Stimulated activated naive B cell treated with anti-CD40 and anti-IgM and Interleukin-4, amounts not matched to agents 10 μg/mL and 1 μg/mL and 100 μg/mL, for 72 hours (primary cell): ENCODE measurements around the gene PPP1R11.

Experiments
- ATAC-seq, 2 donors: fragments of 150-1000 bp; cut with Tn5 transposase; replicated peaks; 2 replicates each; pipeline ENCODE4 v1.10.0; 2021; ENCODE audit warnings: moderate library complexity in 1 of 2
- DNase-seq: peaks from one replicate; pipeline ENCODE4 v3.0.0; 2021
- H3K27ac Mint-ChIP-seq: one replicate; pipeline ENCODE4 v1.8.0; 2022; ENCODE audit warnings: mild to moderate bottlenecking, mixed read lengths
- H3K27me3 Mint-ChIP-seq, 2 donors: one replicate each; pipeline ENCODE4 v1.8.0; 2022; ENCODE audit warnings: mixed read lengths in 2 of 2
- H3K36me3 Mint-ChIP-seq, 2 donors: one replicate each; pipeline ENCODE4 v1.8.0; 2022; ENCODE audit warnings: mixed read lengths in 2 of 2, mild to moderate bottlenecking in 1 of 2
- H3K4me1 Mint-ChIP-seq, 2 donors: one replicate each; pipeline ENCODE4 v1.8.0; 2022; ENCODE audit warnings: mixed read lengths in 2 of 2, mild to moderate bottlenecking in 1 of 2
- H3K4me3 Mint-ChIP-seq, 2 donors: one replicate each; pipeline ENCODE4 v1.8.0; 2022; ENCODE audit warnings: mild to moderate bottlenecking in 2 of 2, mixed read lengths in 2 of 2, moderate library complexity in 1 of 2
- H3K9me3 Mint-ChIP-seq, 2 donors: one replicate each; pipeline ENCODE4 v1.8.0; 2022; ENCODE audit warnings: mixed read lengths in 2 of 2, mild to moderate bottlenecking in 1 of 2

PPP1R11 gene

GRCh38 chr6:30071081-30071818 lies 4.3 kb downstream of the PPP1R11 start:
- Mint-ChIP-seq H3K4me1 (peaks cover 39 to 55% of the 10 kb centered on the region in 2 donors), H3K36me3 (peaks cover 48 to 56% of the 10 kb centered on the region in 2 donors), H3K27me3 (peaks cover 48 to 56% of the 10 kb centered on the region in 2 donors), H3K4me3 (peak overlapping the region in 1 of 2 donors; percentile 30), H3K9me3 (no peaks in the 10 kb centered on the region), H3K27ac (no peak overlapping the region)
- DNase-seq = no peak
- no peak for ATAC-seq

- Mint-ChIP-seq H3K27me3 (peaks cover 54 to 62% of the 10 kb centered on the region in 2 donors), H3K36me3 (peaks cover 48 to 56% of the 10 kb centered on the region in 2 donors), H3K27ac (peak overlapping the region; percentile 2), H3K4me3 (no peak overlapping the region), H3K9me3 (no peaks in the 10 kb centered on the region), H3K4me1 (peaks cover 39 to 52% of the 10 kb centered on the region in 2 donors)
- no peak for DNase-seq
- ATAC-seq = no peak
These were observed 4.9 kb downstream of the PPP1R11 start for GRCh38 chr6:30071858-30072257.

DNA sequence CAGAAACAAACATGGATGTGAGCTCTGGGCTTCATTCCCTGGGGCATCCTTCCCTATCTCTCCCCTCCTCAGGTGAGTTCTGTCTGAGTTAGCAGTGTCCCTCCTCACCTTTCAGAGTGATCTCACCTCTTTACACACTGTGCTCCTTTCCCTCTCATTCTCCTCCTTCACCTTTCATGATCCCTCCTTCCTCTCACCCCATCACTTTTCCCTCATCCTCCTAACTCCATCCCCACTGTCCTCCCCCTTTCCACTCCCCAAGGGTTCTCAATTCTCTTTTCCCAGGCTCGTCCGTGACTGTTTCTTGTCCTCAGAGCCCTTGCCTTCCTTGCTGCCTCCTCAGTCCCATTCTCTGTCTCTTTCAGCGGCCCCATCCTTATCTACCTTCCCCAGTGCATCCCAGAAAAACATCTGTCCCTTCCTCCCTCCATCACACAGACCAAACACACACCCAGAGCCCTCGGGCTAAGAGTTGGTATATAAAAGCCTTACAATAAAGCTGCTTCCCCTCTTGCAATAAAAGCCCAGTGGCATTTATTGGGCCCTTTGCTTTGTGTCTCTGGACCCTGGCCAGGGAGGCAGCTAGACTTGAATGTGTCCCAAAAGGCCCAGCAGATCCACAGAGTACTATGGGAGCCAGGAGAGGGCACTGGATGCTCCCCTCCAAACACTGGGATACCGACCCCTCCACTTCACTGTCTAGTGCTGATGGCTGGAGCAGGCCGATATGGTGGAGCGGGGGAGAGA lies 6.7 kb downstream of the PPP1R11 start:
- peak overlapping the region; percentile 10 for H3K4me3 Mint-ChIP-seq
- DNase-seq = no peak
- H3K27me3 Mint-ChIP-seq = peaks cover 70 to 77% of the 10 kb centered on the region in 2 donors
- H3K36me3 Mint-ChIP-seq = peaks cover 40 to 41% of the 10 kb centered on the region in 2 donors
- H3K4me1 Mint-ChIP-seq = peaks cover 27 to 40% of the 10 kb centered on the region in 2 donors
- no peaks in the 10 kb centered on the region for H3K9me3 Mint-ChIP-seq
- ATAC-seq = no peak
- H3K27ac Mint-ChIP-seq = no peak overlapping the region

- H3K27me3 Mint-ChIP-seq = peaks cover 78 to 85% of the 10 kb centered on the region in 2 donors
- no peaks in the 10 kb centered on the region for H3K9me3 Mint-ChIP-seq
- ATAC-seq = no peak
- H3K4me1 Mint-ChIP-seq = peaks cover 27 to 37% of the 10 kb centered on the region in 2 donors
- H3K27ac Mint-ChIP-seq = peak overlapping the region; percentile 47
- peaks cover 32 to 36% of the 10 kb centered on the region in 2 donors for H3K36me3 Mint-ChIP-seq
- H3K4me3 Mint-ChIP-seq = peak overlapping the region; percentile 66 to 80
- DNase-seq = no peak
These were observed 7.5 kb downstream of the PPP1R11 start for GRCh38 chr6:30074331-30075093.

GRCh38 chr6:30075094-30075789 lies 8.2 kb downstream of the PPP1R11 start, which contains the start of gene RNF39:
Gene RNF39 (minus strand): TSS chr6:30075769. CDS start chr6:30075585, 184 bp downstream.
- Mint-ChIP-seq H3K36me3 (peaks cover 25 to 28% of the 10 kb centered on the region in 2 donors), H3K27me3 (peaks cover 86 to 92% of the 10 kb centered on the region in 2 donors), H3K9me3 (peaks cover 0 to 1% of the 10 kb centered on the region in 2 donors), H3K27ac (peak within 1 kb of the TSS; percentile 47), H3K4me3 (peak within 1 kb of the TSS; percentile 66 to 80), H3K4me1 (peaks cover 25 to 37% of the 10 kb centered on the region in 2 donors)
- ATAC-seq = peak; percentile 19 to 47
- DNase-seq = no peak

- Mint-ChIP-seq H3K27me3 (peaks cover 84 to 89% of the 10 kb centered on the region in 2 donors), H3K9me3 (peaks cover 0 to 3% of the 10 kb centered on the region in 2 donors), H3K36me3 (peaks cover 18 to 21% of the 10 kb centered on the region in 2 donors), H3K4me1 (peaks cover 19 to 31% of the 10 kb centered on the region in 2 donors), H3K27ac (peak overlapping the region; percentile 33), H3K4me3 (peak overlapping the region; percentile 64 to 70)
- DNase-seq (no peak), ATAC-seq (no peak)
These were observed 9.1 kb downstream of the PPP1R11 start for GRCh38 chr6:30075790-30076732.

DNA sequence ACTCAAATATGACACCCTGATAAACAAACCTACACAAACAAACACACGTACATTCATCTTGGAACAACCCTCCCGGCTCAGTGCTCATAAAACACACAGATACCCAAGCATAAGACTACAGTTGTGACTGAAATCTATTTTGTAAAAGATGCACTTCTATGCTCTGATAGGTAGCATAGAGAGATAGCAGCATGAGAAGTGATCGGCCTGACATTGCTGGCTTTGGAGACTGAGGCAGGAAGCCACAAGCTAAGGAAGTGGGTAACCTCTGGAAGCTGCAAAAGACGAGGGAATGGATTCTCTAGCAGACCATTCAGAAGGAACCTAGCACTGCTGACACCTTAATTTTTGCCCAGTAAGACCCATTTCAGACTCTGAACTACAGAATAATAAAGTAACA lies 10.2 kb downstream of the PPP1R11 start:
- H3K36me3 Mint-ChIP-seq = peaks cover 11 to 12% of the 10 kb centered on the region in 2 donors
- H3K27ac Mint-ChIP-seq = no peak overlapping the region
- H3K4me3 Mint-ChIP-seq = no peak overlapping the region
- H3K27me3 Mint-ChIP-seq = peaks cover 75 to 80% of the 10 kb centered on the region in 2 donors
- ATAC-seq (no peak), DNase-seq (no peak)
- peaks cover 0 to 3% of the 10 kb centered on the region in 2 donors for H3K9me3 Mint-ChIP-seq
- peaks cover 12 to 22% of the 10 kb centered on the region in 2 donors for H3K4me1 Mint-ChIP-seq

GRCh38 chr6:30087876-30088275 lies 20.9 kb downstream of the PPP1R11 start:
- H3K4me3 Mint-ChIP-seq = no peak overlapping the region
- H3K4me1 Mint-ChIP-seq = no peaks in the 10 kb centered on the region
- no peak overlapping the region for H3K27ac Mint-ChIP-seq
- peaks cover 0 to 2% of the 10 kb centered on the region in 2 donors for H3K9me3 Mint-ChIP-seq
- peaks cover 0 to 3% of the 10 kb centered on the region in 2 donors for H3K36me3 Mint-ChIP-seq
- peaks cover 54 to 65% of the 10 kb centered on the region in 2 donors for H3K27me3 Mint-ChIP-seq
- no peak for DNase-seq
- ATAC-seq = no peak

DNA sequence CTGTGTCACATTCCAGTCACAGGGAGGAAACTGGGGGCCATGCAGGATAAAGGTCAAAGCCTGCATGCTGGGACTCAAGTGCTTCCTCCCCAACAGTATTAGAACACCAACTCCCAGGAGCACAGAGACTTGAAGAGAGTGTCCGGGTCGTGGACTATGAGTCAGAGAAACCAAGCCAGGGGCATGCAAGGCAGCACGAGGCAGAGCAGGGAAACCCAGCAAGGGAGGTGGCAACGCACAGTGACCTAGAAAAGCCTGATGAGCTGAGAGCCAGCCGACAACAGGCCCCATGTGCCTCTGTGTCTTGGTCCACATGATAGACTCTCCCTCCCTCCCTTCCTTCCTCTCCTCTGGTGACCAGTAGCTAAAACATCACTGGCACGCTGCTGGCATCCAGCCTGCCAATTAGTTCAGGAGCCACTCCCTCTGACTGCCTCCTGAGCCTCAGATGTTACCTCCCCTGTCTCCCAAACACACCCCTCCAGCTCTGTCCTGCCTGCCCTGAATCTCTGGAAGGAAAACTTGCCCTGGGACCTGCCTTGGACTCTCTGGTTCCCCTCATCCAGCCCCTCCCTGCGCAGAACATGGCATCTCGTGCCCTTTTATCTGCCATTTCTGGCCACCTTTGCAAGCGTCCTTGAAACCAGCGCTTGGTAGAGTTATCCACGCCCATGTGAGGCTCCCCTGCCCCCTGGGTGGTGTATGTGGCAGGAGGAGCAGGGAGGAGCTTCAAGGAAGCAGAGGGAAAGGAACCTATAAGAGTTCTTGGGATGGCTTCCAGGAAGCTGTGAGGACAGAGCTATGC lies 24.8 kb downstream of the PPP1R11 start:
- DNase-seq (no peak), ATAC-seq (no peak)
- no peaks in the 10 kb centered on the region for H3K9me3 Mint-ChIP-seq
- H3K4me1 Mint-ChIP-seq = peaks cover 0 to 4% of the 10 kb centered on the region in 2 donors
- H3K4me3 Mint-ChIP-seq = no peak overlapping the region
- H3K27ac Mint-ChIP-seq = no peak overlapping the region
- H3K36me3 Mint-ChIP-seq = no peaks in the 10 kb centered on the region
- peaks cover 71 to 84% of the 10 kb centered on the region in 2 donors for H3K27me3 Mint-ChIP-seq

- no peak for DNase-seq
- Mint-ChIP-seq H3K27ac (no peak overlapping the region), H3K4me3 (no peak overlapping the region), H3K9me3 (no peaks in the 10 kb centered on the region), H3K27me3 (peaks cover 71 to 84% of the 10 kb centered on the region in 2 donors), H3K4me1 (peaks cover 0 to 9% of the 10 kb centered on the region in 2 donors), H3K36me3 (no peaks in the 10 kb centered on the region)
- no peak for ATAC-seq
These were observed 26.0 kb downstream of the PPP1R11 start for GRCh38 chr6:30092852-30093543.

DNA sequence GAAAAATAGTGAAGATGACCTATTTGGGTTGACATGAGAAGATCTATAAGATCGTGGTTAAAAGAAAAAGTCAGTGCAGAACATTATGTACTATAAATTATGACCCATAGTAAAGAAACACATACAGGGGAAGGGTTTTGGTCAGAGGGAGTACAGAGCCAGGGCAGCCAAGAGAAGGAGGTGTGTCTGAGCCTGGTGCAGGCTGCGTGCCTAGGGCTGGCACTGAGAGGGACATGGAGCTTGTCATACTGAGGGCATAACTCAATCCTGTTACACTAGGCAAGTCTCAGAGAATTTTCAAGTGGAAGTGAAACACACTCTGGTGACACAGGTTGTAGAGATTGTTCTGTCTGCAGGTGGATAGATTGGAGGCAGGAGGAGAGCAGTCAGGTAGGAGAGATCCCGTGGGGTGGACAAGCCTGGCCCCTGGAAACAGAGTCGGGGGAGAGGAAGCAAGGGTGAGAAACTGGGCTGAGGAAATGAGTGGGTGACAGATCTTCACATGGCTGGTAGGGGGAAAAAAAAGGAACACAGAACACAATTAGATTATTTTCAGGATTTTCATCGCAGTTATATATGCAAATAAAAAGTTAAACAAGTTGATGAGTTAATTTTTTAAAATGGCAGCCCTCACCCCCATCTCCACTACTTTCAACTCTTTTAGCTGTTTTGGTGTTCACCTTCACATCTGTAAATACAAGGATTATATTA lies 27.1 kb downstream of the PPP1R11 start:
- no peak for ATAC-seq
- peaks cover 0 to 9% of the 10 kb centered on the region in 2 donors for H3K4me1 Mint-ChIP-seq
- H3K36me3 Mint-ChIP-seq = no peaks in the 10 kb centered on the region
- DNase-seq = no peak
- H3K27ac Mint-ChIP-seq = no peak overlapping the region
- no peak overlapping the region for H3K4me3 Mint-ChIP-seq
- H3K27me3 Mint-ChIP-seq = peaks cover 78 to 90% of the 10 kb centered on the region in 2 donors
- H3K9me3 Mint-ChIP-seq = no peaks in the 10 kb centered on the region
